HG02571 (cell line): ENCODE measurements around the gene R3HCC1L.
"Not testable (repeated sequence)": the region's sequence is repeated elsewhere in the genome, so short reads cannot be mapped to it uniquely, and the experiment has no call there.

Experiments used
- ATAC-seq: cut with Tn5 transposase; IDR thresholded peaks from one replicate; pipeline ENCODE4 v1.9.1; 2021; ENCODE audit warnings: mild to moderate bottlenecking, moderate library complexity; ENCODE audit not compliant: unreplicated experiment

Gene R3HCC1L

DNA sequence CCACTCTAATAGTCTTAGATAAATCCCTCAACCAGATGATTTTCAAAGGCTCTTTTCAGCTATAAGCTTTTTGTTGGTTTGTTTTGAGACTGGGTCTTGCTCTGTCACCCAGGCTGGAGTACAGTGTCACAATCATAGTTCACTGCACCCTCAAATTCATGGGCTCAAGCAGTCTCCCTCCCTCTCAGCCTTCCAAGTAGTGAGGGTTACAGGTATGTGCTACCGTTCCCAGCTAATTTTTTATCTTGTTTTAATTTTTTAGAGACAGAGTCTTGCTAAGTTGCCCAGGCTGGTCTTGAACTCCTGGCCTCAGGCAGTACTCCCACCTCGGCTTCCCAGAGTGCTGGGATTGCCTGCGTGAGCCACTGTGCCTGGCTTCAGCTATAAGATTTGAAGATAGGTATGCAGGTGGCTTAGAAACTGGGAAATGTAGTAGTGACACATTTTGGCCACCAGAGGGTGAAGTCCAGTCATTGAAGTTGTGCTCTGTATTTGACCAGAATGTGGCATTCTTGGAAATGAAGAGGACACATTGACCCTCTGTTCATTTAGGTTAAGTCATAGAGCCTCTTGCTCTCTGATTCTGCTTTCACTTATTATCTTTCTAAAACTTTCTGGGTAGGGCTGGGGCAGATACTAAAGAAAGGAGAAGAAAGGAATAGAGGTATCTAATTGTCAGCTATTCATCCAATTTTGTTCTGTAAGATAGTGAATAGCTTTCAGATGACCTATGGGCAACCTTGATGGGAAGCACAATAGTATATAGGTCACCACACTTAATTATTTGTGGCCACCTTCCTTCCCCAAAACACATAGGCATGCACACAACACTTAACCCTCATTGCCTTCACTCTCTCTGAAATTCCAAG is 36.0 kb downstream of the R3HCC1L start:
- peak; percentile 61 for ATAC-seq

DNA sequence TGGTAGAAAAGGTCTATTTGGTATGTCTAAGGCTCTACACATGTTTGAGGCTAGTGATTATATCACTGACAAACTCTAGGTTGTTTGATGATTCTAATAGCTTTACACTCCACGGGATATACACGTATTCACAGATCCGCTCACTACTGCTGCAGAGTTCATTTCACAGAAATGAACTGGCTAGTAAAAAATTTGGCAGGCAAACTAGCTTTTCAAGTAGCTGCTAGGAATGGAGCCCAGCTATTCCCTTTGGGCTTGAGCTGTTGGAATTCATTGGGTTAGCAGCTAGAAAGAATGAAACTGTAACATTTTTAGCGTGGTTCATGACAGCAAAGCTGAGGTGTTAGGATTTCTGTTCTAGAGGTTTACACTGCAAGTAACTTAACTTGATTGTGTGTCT is 37.6 kb downstream of the R3HCC1L start:
- ATAC-seq: no peak

DNA sequence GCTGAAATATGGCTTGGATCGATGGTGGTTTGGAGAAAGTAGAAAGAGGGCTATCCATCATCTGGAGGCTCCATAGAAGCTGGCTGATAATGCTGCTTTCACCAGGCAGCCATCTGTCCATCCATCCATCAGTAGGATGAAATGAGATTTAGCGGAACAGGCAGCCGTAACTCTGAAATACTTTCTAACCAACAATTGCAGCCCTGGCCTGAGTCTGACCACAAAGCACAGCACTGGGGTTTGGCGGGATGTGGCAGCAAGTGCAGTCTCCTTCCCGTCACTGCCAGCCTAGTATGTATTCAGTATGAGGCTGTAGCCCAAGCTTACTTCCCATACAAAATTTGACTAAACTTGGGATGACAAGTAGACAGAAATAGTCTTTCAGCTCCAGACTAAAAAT is 38.0 kb downstream of the R3HCC1L start:
- no peak for ATAC-seq

DNA sequence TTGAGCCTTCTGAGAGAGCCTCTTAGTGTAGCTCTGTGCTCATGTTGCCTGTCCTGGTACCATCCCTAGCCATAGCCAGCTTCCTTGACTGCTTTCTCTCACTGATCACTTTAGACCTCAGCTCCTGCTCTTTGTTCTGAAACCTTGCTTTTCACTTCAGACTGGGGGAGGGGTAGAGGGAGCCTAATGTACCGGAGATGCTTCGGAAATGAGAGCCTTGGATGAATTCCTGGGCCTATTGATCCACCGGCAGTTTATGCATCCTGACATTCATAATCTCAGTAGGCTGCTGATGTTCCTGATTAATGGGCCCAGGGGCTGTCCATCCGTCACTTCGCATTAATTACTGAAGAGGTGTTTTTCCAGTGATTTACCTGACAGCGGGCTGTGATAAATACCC is 38.8 kb downstream of the R3HCC1L start:
- ATAC-seq: no peak

DNA sequence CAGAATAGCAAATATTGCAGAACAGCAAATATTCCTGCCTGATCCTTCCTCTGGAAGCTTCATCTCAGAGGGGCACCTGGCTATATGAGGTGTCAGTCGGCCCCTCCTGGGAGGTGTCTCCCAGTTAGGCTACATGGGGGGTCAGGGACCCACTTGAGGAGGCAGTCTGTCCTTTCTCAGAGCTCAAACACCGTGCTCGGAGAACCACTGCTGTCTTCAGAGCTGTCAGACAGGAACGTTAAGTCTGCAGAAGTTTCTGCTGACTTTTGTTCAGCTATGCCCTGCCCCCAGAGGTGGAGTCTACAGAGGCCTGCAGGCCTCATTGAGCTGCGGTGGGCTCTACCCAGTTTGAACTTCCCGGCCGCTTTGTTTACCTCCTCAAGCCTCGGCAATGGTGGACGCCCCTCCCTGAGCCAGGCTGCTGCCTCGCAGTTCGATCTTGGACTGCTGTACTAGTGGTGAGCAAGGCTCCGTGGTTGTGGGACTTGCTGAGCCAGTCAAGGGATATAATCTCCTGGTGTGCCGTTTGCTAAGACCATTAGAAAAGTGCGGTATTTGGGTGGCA is 48.0 kb downstream of the R3HCC1L start:
- not testable (repeated sequence) for ATAC-seq

DNA sequence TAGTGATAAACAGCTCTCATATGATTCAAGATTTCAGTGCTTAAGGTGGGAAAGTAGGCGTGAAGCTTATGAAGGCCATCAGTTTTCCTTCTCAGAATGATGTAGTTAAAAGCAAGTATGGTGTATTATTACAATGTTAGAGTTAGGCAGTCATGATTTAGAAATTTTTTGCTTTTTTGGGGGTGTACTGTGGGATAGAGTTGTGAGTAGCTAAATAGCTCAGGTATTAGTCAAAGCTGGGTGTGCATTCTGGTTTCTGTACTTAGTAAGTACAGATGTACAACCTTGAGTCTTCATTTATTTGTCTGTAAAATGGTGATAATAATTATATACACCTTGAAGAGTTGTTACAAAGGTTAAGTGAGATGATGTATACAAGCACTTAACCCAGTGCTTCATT is 52.2 kb downstream of the R3HCC1L start:
- ATAC-seq: no peak

DNA sequence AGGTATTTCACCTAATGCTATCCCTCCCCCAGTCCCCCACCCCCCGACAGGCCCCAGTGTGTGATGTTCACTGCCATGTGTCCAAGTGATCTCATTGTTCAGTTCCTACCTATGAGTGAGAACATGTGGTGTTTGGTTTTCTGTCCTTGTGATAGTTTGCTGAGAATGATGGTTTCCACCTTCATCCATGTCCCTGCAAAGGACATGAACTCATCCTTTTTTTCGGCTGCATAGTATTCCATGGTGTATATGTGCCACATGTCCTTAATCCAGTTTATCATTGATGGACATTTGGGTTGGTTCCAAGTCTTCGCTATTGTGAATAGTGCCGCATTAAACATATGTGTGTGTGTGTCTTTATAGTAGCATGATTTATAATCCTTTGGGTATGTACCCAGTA is 56.3 kb downstream of the R3HCC1L start:
- not testable (repeated sequence) for ATAC-seq

DNA sequence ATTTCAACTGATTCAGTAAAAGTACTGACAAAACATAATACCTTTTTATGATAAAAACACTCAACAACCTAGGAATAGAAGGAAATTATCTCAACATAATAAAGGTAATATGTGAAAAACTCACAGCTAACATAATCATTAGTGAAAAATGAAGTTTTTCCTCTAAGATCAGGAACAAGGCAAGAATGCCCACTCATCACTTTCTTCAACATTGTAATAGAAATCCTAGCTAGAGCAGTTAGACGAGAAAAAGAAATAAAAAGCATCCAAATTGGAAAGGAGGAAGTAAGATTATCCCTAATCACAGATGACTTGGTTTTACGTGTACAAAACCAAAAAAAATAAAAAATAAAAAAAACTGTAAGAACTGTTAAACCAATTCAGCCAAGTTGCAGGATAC is 58.6 kb downstream of the R3HCC1L start:
- no peak for ATAC-seq

DNA sequence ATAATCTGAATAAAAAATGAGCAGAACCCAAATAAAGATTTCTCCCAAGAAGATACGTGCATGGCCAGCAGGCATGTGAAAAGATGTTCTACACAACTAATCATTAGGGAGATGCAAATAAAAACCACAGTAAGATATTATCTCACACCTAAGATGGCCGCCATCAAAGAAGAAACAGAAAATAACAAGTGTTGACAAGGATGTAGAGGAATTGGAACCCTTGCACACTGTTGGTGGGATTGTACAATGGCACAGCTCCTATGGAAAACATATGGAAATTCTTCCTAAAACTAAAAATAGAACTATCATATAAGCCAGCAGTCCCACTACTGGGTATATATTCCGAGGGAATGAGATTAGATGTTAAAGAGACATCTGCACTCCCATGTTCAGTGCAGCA is 60.2 kb downstream of the R3HCC1L start:
- no peak for ATAC-seq

DNA sequence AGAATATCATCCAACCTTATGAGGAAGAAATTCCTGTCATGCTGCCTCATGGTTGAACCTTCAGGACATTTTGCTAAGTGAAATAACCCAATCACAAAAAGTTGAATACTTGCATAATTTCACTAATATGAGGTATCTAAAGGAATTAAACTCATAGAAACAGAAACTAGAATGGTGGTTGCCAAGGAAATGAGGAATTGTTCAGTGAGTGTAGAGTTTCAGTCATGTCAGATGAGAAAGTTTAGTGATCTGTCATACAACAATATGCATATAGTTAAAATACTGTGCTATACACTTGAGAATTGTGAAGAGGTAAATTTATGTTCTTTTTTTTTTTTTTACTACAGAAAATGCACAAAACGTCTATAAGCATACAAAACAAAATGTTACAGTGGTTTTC is 60.7 kb downstream of the R3HCC1L start:
- no peak for ATAC-seq

DNA sequence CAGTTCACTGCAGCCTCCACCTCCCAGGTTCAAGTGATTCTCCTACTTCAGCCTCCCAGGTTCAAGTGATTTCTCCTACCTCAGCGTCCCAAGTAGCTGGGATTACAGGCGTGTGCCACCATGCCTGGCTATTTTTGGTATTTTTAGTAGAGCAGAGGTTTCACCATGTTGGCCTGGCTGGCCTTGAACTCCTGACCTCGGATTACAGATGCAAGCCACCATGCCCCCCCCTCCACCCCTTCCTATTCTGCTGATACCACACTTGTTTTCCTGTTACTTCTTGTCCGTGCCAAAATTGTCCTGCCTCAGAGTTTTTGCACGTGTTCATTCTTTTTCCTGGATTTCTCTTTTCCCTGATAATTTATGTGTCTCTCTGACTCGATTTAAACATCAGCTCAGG is 62.5 kb downstream of the R3HCC1L start:
- ATAC-seq: no peak

DNA sequence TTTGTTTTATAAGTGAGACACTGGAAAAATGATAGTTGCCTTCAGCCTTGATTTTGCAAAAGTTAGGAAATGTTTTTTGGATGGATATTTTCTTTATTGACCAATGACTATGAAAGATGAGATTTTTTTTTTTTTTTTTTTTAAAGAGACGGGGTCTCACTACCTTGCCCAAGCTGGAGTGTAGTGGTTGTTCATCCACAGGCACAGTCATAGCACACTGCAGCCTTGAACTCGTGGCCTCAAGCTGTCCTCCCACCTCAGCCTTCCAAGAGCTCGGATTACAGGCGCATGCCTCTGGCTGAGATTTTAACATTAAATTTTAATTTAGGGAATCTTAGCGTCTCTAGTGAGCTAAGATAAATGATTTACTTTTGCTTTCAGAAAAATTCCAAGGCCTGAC is 67.3 kb downstream of the R3HCC1L start:
- ATAC-seq: no peak

DNA sequence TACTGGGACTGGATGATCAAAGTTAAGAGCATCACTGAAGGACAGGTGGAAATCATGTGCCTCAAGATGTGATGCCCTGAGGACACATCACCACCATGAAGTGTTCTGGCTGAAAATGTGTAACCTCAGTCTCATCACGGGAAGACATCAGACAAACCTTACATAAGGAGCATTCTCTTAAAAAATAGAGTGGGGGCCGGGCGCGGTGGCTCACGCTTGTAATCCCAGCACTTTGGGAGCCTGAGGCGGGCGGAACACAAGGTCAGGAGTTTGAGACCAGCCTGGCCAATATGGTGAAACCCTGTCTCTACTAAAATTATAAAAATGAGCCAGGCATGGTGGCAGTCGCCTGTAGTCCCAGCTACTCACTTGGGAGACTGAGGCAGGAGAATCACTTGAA is 67.9 kb downstream of the R3HCC1L start:
- no peak for ATAC-seq

DNA sequence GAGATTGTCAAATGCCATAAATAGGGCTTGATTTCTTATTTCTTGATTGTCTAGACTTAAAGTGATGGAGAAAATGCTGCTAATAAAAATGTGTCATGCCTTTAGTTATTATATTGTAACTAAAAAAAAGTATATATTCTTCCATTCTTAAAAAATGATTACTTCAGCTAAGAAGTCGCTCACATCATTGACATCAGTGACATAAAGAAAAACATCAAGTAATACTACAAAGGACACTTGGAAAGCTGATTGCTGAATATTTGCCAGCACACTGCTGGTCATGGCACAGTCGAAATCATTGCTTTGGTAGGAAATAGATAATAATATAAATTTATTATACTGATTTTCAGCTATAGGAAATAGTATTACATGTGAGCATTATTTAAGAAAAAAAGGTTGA is 70.9 kb downstream of the R3HCC1L start:
- ATAC-seq: no peak

DNA sequence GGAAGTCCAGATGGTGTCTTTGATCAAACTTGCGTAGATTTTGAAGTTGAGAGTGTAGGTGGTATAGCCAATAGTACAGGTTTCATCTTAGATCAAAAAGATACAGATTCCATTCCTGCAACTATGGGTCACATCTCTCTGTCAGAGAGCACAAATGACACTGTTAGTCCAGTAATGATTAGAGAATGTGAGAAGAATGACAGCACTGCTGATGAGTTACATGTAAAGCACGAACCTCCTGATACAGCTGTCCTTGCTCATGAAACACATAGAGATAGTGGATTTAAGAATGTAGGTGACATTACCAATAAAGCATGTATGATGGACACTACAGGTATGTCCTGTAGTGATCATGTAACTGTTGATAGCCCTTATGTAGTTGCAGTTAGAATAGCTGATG is 74.5 kb downstream of the R3HCC1L start:
- no peak for ATAC-seq

DNA sequence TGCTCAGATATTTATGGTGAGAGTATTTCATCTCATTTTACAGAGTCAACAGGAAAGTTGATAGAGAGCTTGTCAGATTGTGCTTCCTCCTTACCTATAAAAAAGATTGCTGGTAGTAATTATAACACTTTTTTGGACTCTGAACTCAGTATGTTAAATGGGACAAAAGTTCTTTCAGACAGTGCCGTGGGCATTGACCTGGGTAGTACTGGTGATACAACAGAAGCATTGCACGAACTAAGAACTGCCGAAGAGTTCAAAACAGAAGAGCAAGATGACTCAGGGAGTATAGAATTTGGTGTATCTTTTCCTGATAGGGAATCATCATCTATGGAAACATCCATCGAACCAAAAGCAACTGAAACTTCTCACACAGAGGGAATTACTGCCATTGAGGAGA is 75.0 kb downstream of the R3HCC1L start:
- ATAC-seq: no peak

DNA sequence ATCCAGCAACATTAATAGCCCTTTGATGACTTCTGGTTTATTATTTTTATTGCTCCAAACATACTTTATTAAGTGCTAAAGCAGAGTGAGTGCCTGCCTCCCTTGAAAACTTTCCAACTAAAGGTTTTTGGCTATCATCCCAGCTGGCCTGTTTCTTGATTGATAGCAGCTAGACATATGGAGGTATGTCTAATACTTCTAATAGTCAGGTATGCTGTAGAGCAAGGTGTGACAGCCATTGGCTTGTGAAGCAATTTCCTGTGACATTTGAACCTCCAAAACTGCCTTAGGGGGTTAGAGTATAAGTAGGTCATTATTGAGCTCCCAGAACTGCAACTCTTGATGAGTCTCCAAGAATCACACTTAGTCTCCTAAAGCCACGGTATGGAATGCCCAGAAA is 77.7 kb downstream of the R3HCC1L start:
- ATAC-seq: no peak

DNA sequence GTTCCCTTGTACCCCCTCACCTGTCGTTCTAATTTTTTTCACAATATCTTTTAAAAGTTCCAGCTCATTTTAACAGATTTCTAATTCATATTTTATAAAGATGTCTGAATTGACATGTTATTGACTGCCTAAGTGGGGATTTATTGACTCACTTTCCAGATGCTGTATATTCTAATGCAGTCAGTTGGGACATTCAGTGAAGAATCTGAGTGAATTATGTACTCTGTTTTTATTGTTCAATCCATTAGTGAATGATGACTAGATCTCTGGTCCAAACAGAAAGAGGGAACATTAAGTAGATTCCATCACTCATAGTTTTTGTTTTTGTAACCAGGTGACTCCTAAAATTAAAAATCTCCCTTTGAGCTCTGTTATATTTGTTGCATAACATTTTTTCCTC is 79.3 kb downstream of the R3HCC1L start:
- no peak for ATAC-seq

DNA sequence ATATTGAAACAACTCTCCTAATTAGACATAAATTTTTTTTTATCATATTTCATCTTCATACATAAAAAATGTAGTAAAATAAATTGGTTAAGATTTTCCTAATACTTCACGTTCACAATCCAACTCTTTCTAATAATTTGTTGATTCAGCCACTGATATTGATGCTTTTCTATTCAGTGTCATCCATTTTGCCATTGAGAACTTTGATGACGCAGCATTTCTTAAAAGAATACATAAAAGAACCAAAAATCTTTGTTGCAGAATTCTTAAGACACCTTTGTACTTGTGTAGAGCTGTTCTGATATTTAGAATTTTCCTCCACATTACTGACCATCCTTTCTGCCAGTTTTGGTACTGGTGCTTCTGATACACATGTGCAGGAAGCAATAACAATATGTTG is 80.9 kb downstream of the R3HCC1L start:
- no peak for ATAC-seq

DNA sequence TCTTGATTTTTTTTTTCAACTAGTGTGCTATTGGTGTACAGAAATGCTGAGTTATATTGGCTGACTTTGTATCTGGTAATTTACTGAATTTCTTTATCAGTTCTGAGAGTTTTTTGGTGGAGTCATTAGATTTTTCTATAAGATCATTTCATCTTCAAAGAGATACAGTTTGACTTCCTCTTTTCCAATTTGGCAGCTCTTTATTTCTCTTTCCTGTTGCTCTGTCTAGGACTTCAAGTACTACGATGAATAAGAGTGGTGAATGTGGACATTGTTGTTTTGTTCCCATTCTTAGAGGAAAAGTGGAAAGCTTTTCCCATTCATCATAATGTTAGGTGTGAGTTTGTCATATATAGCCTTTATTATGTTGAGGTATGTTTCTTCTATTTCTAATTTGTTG is 83.3 kb downstream of the R3HCC1L start:
- ATAC-seq: no peak

DNA sequence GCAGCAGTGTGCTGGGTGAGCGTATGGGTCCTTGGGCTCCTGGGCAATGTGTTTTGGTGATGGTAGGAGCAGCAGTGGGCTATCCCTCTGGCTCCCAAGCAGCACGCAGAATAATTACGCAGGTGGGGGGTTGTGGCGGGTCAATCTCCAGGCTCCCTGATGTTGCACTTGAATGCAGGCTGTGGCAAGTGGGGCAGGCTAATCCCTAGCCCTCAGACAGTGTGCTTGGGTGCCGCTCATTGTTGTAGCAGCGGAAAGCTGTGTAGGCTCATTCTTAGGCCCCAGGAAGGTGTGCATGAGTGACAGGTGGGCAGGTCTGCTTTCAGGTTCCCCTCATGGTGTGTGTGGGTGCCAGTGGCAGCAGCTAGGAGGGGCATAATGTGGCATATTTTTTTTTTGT is 89.4 kb downstream of the R3HCC1L start:
- no peak for ATAC-seq

DNA sequence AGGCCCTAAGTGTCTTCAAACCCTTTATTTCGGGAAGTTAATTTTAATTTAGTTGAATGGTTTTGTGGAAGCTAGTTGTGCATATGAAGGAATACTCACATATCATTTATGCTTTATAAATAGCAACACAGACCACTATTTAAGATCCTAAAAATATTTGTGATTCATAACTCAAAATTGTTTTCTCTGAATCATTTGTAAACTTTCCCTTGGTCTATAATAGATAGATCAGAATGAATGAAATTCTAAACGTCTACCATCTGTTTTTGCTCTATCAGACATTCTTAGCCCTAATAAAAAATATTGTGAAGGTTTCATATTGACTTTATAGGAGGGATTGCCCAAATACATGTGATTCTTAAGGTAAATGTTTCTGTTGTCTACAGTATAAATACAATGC is 90.1 kb downstream of the R3HCC1L start:
- no peak for ATAC-seq

DNA sequence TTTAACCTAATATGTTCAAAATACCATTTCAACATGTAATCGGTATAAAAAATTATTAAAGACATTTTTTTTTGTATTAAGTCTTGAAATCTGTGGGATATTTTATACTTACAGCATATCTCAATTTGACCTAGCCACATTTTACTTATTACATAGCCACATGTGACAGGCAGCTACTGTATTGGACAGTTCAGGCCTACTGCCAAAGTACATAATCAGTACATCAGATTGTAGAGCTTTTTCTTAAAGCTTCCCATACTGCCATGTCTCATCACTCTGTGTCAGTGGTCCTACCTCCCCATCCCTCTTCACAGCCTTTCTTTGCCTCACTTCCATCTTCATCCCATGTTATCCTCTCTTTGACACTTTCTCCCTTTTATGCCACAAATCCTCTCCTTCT is 90.5 kb downstream of the R3HCC1L start:
- ATAC-seq: no peak
